SK-N-SH (cell line): ENCODE results near the gene LEF1.

Experiments
- CTCF ChIP-seq: fragments of 200-600 bp; sonication (generic); IDR thresholded peaks from 2 replicates; pipeline ENCODE4 v1.6.1; 2017; ENCODE audit warnings: antibody characterized with exemption, mild to moderate bottlenecking, moderate library complexity
- MAX ChIP-seq: IDR thresholded peaks from 2 replicates; pipeline ENCODE4 v1.4.0; 2012; ENCODE audit warnings: low read depth
- NRF1 ChIP-seq: IDR thresholded peaks from 2 replicates; pipeline ENCODE4 v1.6.1; 2012; ENCODE audit warnings: low read depth, mild to moderate bottlenecking, low read length
- REST ChIP-seq: IDR thresholded peaks from 2 replicates; pipeline ENCODE4 v1.6.1; 2012; ENCODE audit warnings: mild to moderate bottlenecking, low read depth, low read length, moderate library complexity

GRCh38 chr4:108192935-108193334, 24.2 kb upstream of the LEF1 start:
- TF ChIP-seq REST: no peak
- no peak for TF ChIP-seq CTCF
- TF ChIP-seq NRF1: no peak
- no peak for TF ChIP-seq MAX
